ENCODE measurements around the gene VRK1. TPM values are rescaled to one million over a fixed set of nuclear protein-coding genes. Genes with fewer than 3 reads are reported as not detected.

The VRK1 gene
- total RNA-seq, 1 experiment from 2014 or later, result 39.1 TPM

GRCh38 chr14:96748362-96748761 is 48.8 kb upstream of the VRK1 start:
- Histone ChIP-seq H3K9me2 (replicated peaks; ENCODE audit: low read length) (no peaks in the 10 kb centered on the region), H3K27ac (ENCODE audit: low read length) (no peak overlapping the region), H3K4me2 (ENCODE audit: low read length) (no peak overlapping the region; the same call in 1 of the 2 replicates), H3K4me3 (ENCODE audit: low read length) (no peak overlapping the region), H3K36me3 (ENCODE audit: low read depth, low read length) (no peaks in the 10 kb centered on the region), H3F3A (ENCODE audit: low read length, unreplicated experiment) (no peaks in the 10 kb centered on the region), H2AFZ (ENCODE audit: low read length) (no peak overlapping the region), H4K20me1 (ENCODE audit: low read length) (no peaks in the 10 kb centered on the region), H3K4me1 (ENCODE audit: insufficient read depth, low read length) (0 out of 2 replicates have a peak, but pooled peaks cover 5% of the 10 kb centered on the region), H3K27me3 (ENCODE audit: low read length) (peaks cover 38% of the 10 kb centered on the region), H3K9ac (ENCODE audit: low read length) (no peak overlapping the region), H3K79me2 (ENCODE audit: low read length) (no peaks in the 10 kb centered on the region), H3K9me3 (ENCODE audit: low read length) (no peaks in the 10 kb centered on the region)
- DNase-seq, result peak; percentile 60
- ChIA-PET CTCF (interaction anchor here (0.5 kb wide), 1 partner anchor 70 kb away, joined by 3 read pairs; no protein-coding TSS in a partner anchor), POLR2A (ENCODE audit: unreplicated experiment) (no interaction called here)
- no peak for TF ChIP-seq EZH2 (IDR thresholded peaks at IDR 0.05; ENCODE audit: low read length, unreplicated experiment)
- intact Hi-C loops (cut with micrococcal nuclease), result no loop called here
- ATAC-seq, result peak; percentile 46; the same call in 1 of the 2 replicates
- BruUV-seq (replicated peaks), result no TSS peak

GRCh38 chr14:96751505-96751904 is 45.7 kb upstream of the VRK1 start:
- Histone ChIP-seq H3K79me2 (ENCODE audit: low read length) (no peaks in the 10 kb centered on the region), H3K4me3 (ENCODE audit: low read length) (no peak overlapping the region), H4K20me1 (ENCODE audit: low read length) (no peaks in the 10 kb centered on the region), H3K4me2 (ENCODE audit: low read length) (no peak overlapping the region), H3K9ac (ENCODE audit: low read length) (no peak overlapping the region), H3F3A (ENCODE audit: low read length, unreplicated experiment) (no peaks in the 10 kb centered on the region), H3K9me3 (ENCODE audit: low read length) (no peaks in the 10 kb centered on the region), H3K27me3 (ENCODE audit: low read length) (peaks cover 23% of the 10 kb centered on the region), H3K36me3 (ENCODE audit: low read depth, low read length) (no peaks in the 10 kb centered on the region), H3K9me2 (replicated peaks; ENCODE audit: low read length) (no peaks in the 10 kb centered on the region), H2AFZ (ENCODE audit: low read length) (no peak overlapping the region), H3K4me1 (ENCODE audit: insufficient read depth, low read length) (0 out of 2 replicates have a peak, but pooled peaks cover 5% of the 10 kb centered on the region), H3K27ac (ENCODE audit: low read length) (no peak overlapping the region)
- TF ChIP-seq EZH2phosphoT487 (IDR thresholded peaks at IDR 0.05; ENCODE audit: borderline replicate concordance, low read length), result no peak
- TF ChIP-seq CTCF (conservative IDR thresholded peaks at IDR 0.05; ENCODE audit: low read depth, low read length), result no peak
- TF ChIP-seq EZH2 (IDR thresholded peaks at IDR 0.05; ENCODE audit: low read length, unreplicated experiment), result no peak
- POLR2A ChIA-PET (ENCODE audit: unreplicated experiment), result no interaction called here
- ATAC-seq (no peak), DNase-seq (no peak)
- BruUV-seq (replicated peaks), result no TSS peak
- intact Hi-C loops (cut with micrococcal nuclease), result no loop called here
- CTCF ChIA-PET, result no interaction called here

GRCh38 chr14:96752125-96752524 is 45.1 kb upstream of the VRK1 start:
- Histone ChIP-seq H3K27ac (ENCODE audit: low read length) (no peak overlapping the region), H3F3A (ENCODE audit: low read length, unreplicated experiment) (no peaks in the 10 kb centered on the region), H3K9me2 (replicated peaks; ENCODE audit: low read length) (no peaks in the 10 kb centered on the region), H4K20me1 (ENCODE audit: low read length) (no peaks in the 10 kb centered on the region), H3K4me2 (ENCODE audit: low read length) (no peak overlapping the region), H3K79me2 (ENCODE audit: low read length) (no peaks in the 10 kb centered on the region), H2AFZ (ENCODE audit: low read length) (no peak overlapping the region), H3K4me3 (ENCODE audit: low read length) (no peak overlapping the region), H3K27me3 (ENCODE audit: low read length) (peaks cover 23% of the 10 kb centered on the region), H3K9ac (ENCODE audit: low read length) (no peak overlapping the region), H3K36me3 (ENCODE audit: low read depth, low read length) (no peaks in the 10 kb centered on the region), H3K9me3 (ENCODE audit: low read length) (no peaks in the 10 kb centered on the region), H3K4me1 (ENCODE audit: insufficient read depth, low read length) (0 out of 2 replicates have a peak, but pooled peaks cover 5% of the 10 kb centered on the region)
- ChIA-PET POLR2A (ENCODE audit: unreplicated experiment) (no interaction called here), CTCF (no interaction called here)
- ATAC-seq (no peak), DNase-seq (no peak)
- TF ChIP-seq EZH2phosphoT487 (IDR thresholded peaks at IDR 0.05; ENCODE audit: borderline replicate concordance, low read length) (no peak), EZH2 (IDR thresholded peaks at IDR 0.05; ENCODE audit: low read length, unreplicated experiment) (no peak), CTCF (conservative IDR thresholded peaks at IDR 0.05; ENCODE audit: low read depth, low read length) (no peak)
- intact Hi-C loops (cut with micrococcal nuclease), result no loop called here
- no TSS peak for BruUV-seq (replicated peaks)

Measured in PC-3 (cell line).